B cell (primary cell): ENCODE results near the gene ARHGEF4. TPM values are rescaled to one million over a fixed set of nuclear protein-coding genes. Genes with fewer than 3 reads are reported as not detected.

Experiments
- ATAC-seq: fragments of 200-7000 bp; cut with Tn5 transposase; one replicate; pipeline ENCODE4 v1.10.0; 2021; ENCODE audit warnings: low read depth, mild to moderate bottlenecking, moderate number of reproducible peaks, moderate library complexity
- CTCF ChIA-PET: fragments of 350-600 bp; sonication (Branson Sonifier 250); formaldehyde crosslinking; loops from one replicate; lab custom pipeline; 2021; ENCODE audit warnings: antibody characterized with exemption, inconsistent platforms; lab: Charles Lee
- POLR2A ChIA-PET: fragments of 350-600 bp; sonication (Branson Sonifier 250); formaldehyde crosslinking; loops from one replicate; lab custom pipeline; 2021; ENCODE audit warnings: antibody characterized with exemption; lab: Charles Lee
- DNase-seq: peaks from one replicate; pipeline ENCODE4 v3.0.0; 2013
- H2AFZ ChIP-seq: 2 replicates; pipeline ENCODE4 v1.6.1; 2012; ENCODE audit warnings: mild to moderate bottlenecking, low read depth, low read length; ENCODE audit not compliant: insufficient read depth, poor library complexity, severe bottlenecking
- H3K27ac ChIP-seq, 2 donors: 1 replicate in 1 of 2; 2 replicates in 1 of 2; pipeline ENCODE4 v1.5.1; 2012 to 2013; ENCODE audit warnings: low read length in 2 of 2, mild to moderate bottlenecking in 2 of 2, moderate library complexity in 1 of 2
- H3K27me3 ChIP-seq, 4 experiments: fragments of 200-600 bp in 1 of 4; sonication (generic) in 1 of 4; replicated peaks in 1 of 4; 1 replicate in 2 of 4; 2 replicates in 2 of 4; pipeline versions ENCODE4 v1.6.1 to v1.7.0; 2013 to 2016; ENCODE audit warnings: low read length in 3 of 4, mild to moderate bottlenecking in 2 of 4, mixed read lengths in 1 of 4, moderate library complexity in 1 of 4; ENCODE audit not compliant: insufficient read depth in 4 of 4, control insufficient read depth in 3 of 4; ENCODE audit errors: control extremely low read depth in 1 of 4
- H3K36me3 ChIP-seq, 2 experiments: replicated peaks in 1 of 2; 1 replicate in 1 of 2; 2 replicates in 1 of 2; pipeline versions ENCODE4 v1.6.1 to v1.7.1; 2013; ENCODE audit warnings: low read length in 1 of 2; ENCODE audit not compliant: insufficient read depth in 2 of 2, control insufficient read depth in 1 of 2; ENCODE audit errors: control extremely low read depth in 1 of 2, extremely low read depth in 1 of 2
- H3K4me1 ChIP-seq, 2 donors: fragments of 200-600 bp in 1 of 2; sonication (generic) in 1 of 2; 1 replicate in 1 of 2; 2 replicates in 1 of 2; pipeline versions ENCODE4 v1.5.1 to v1.6.1; 2013 to 2017; ENCODE audit warnings: low read length in 2 of 2; ENCODE audit not compliant: control insufficient read depth in 2 of 2, insufficient read depth in 2 of 2
- H3K4me2 ChIP-seq: replicated peaks from 2 replicates; pipeline ENCODE3; 2012; ENCODE audit warnings: mild to moderate bottlenecking, low read depth, low read length; ENCODE audit not compliant: poor library complexity, severe bottlenecking
- H3K4me3 ChIP-seq, 5 experiments: fragments of 200-600 bp in 1 of 5; sonication (generic) in 1 of 5; 1 replicate in 3 of 5; 2 replicates in 2 of 5; pipeline versions ENCODE4 v1.5.1 to v1.7.0; 2011 to 2016; ENCODE audit warnings: low read length in 4 of 5, mild to moderate bottlenecking in 4 of 5, low read depth in 2 of 5, control low read depth in 1 of 5, moderate library complexity in 1 of 5; ENCODE audit not compliant: insufficient read depth in 1 of 5; ENCODE audit errors: control extremely low read depth in 1 of 5, extremely low read depth in 1 of 5
- H3K79me2 ChIP-seq: fragments of 200-600 bp; sonication (generic); one replicate; pipeline ENCODE4 v1.6.0; 2016; ENCODE audit warnings: low read length; ENCODE audit not compliant: control insufficient read depth, insufficient read depth
- H3K9ac ChIP-seq: fragments of 200-600 bp; sonication (generic); 2 replicates; pipeline ENCODE4 v1.6.1; 2017; ENCODE audit warnings: mild to moderate bottlenecking, low read length, moderate library complexity
- H3K9me3 ChIP-seq, 3 donors: one replicate each; pipeline versions ENCODE4 v1.6.1 to v1.7.1; 2013; ENCODE audit warnings: low read length in 2 of 3; ENCODE audit not compliant: control insufficient read depth in 2 of 3, insufficient read depth in 1 of 3; ENCODE audit errors: control extremely low read depth in 1 of 3
- H4K20me1 ChIP-seq: 2 replicates; pipeline ENCODE4 v1.6.0; 2012; ENCODE audit warnings: mild to moderate bottlenecking, low read length; ENCODE audit not compliant: insufficient read depth, control insufficient read depth, poor library complexity, severe bottlenecking
- H3K27ac Mint-ChIP-seq: one replicate; pipeline ENCODE4 v1.8.0; 2021; ENCODE audit warnings: mixed read lengths
- H3K27me3 Mint-ChIP-seq: one replicate; pipeline ENCODE4 v1.8.0; 2021; ENCODE audit warnings: mixed read lengths
- H3K4me1 Mint-ChIP-seq: one replicate; pipeline ENCODE4 v1.8.0; 2021; ENCODE audit warnings: mixed read lengths
- H3K4me3 Mint-ChIP-seq: one replicate; pipeline ENCODE4 v1.8.0; 2021; ENCODE audit warnings: mixed read lengths
- H3K9me3 Mint-ChIP-seq: one replicate; pipeline ENCODE4 v1.8.0; 2022; ENCODE audit warnings: mixed read lengths; ENCODE audit not compliant: insufficient read depth
- EZH2 ChIP-seq: IDR thresholded peaks from 2 replicates; pipeline ENCODE4 v1.6.1; 2012; ENCODE audit warnings: borderline replicate concordance, low read depth, mild to moderate bottlenecking, moderate library complexity, low read length; ENCODE audit not compliant: insufficient read depth, poor library complexity, severe bottlenecking
- WGBS: methylation state at CpG from one replicate; pipeline ENCODE4 v1.1.5; 2013; ENCODE audit warnings: missing lambda C conversion rate; ENCODE audit not compliant: insufficient coverage; 5-methylcytosine and 5-hydroxymethylcytosine counted together
- intact Hi-C: fragments of 100-400 bp; cut with micrococcal nuclease; formaldehyde crosslinking; loops from one replicate; pipeline ENCODE4 v1.10.0; 2022
- polyA plus RNA-seq: library from polyadenylated mRNA; depleted of rRNA; stranded (reverse); fragments of >200 nt; gene quantifications from 2 replicates; pipeline ENCODE4 v1.2.3, GENCODE V29; 2012
- total RNA-seq, 2 donors: library from RNA; stranded (reverse); fragments of 120-200 nt in 1 of 2; gene quantifications; 1 replicate in 1 of 2; 2 replicates in 1 of 2; pipeline versions ENCODE4 v1.2.3 to v1.2.4, GENCODE V29; 2013 to 2022
- TF ChIP-seq, protein P1 (sequence below): fragments of 200-600 bp; IDR thresholded peaks from one replicate; pipeline ENCODE4 v1.8.0; 2022; ENCODE audit warnings: antibody characterized with exemption, mild to moderate bottlenecking

Gene ARHGEF4
- total and polyA plus RNA-seq, 2 donors (not counting 1 experiment from before 2014, with no cell fraction given) = 2.1 TPM; not detected in 1

DNA sequence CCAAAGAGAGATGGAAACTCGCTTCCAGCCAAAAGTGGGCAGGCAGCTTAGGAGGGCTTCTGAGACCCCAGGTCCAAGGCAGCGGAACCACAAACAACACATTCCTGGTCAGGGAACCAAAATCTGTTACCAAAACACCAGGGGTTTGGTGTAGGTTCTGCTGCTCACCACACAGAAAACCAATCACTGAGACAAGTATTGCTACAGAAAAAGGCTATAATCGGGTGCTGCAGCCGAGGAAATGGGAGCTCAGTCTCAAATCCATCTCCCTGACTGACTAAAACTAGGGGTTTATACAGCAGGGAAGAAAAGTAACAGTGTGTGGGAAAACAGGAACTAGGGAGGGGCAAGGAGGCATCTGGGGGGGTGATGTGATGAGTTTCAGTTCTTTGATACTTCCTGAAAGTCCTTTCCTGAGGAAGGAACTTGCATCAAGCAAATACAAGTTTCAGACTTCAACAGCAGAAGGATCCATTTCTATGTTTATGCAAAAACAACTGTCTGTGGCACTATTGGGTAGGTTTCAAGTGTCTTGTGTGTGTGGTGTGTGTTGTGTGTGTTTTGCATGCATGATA is 148.6 kb downstream of the ARHGEF4 start:
- no peak overlapping the region for H3K9ac ChIP-seq
- no peaks in the 10 kb centered on the region for H4K20me1 ChIP-seq
- ChIA-PET POLR2A (no interaction called here), CTCF (interaction anchor here (0.7 kb wide), 1 partner anchor 186 kb away, joined by 4 read pairs; no protein-coding TSS in a partner anchor)
- no peak for TF ChIP-seq EZH2
- TF ChIP-seq, protein P1, sequence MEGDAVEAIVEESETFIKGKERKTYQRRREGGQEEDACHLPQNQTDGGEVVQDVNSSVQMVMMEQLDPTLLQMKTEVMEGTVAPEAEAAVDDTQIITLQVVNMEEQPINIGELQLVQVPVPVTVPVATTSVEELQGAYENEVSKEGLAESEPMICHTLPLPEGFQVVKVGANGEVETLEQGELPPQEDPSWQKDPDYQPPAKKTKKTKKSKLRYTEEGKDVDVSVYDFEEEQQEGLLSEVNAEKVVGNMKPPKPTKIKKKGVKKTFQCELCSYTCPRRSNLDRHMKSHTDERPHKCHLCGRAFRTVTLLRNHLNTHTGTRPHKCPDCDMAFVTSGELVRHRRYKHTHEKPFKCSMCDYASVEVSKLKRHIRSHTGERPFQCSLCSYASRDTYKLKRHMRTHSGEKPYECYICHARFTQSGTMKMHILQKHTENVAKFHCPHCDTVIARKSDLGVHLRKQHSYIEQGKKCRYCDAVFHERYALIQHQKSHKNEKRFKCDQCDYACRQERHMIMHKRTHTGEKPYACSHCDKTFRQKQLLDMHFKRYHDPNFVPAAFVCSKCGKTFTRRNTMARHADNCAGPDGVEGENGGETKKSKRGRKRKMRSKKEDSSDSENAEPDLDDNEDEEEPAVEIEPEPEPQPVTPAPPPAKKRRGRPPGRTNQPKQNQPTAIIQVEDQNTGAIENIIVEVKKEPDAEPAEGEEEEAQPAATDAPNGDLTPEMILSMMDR = no peak
- H3K27ac ChIP-seq = no peak overlapping the region
- Mint-ChIP-seq H3K4me3 (peak overlapping the region; percentile 44), H3K27ac (peak overlapping the region; percentile 5), H3K4me1 (peaks cover 14% of the 10 kb centered on the region), H3K9me3 (peaks cover 3% of the 10 kb centered on the region), H3K27me3 (no peaks in the 10 kb centered on the region)
- intact Hi-C loops = no loop called here
- peaks cover 7 to 13% of the 10 kb centered on the region in 2 donors for H3K4me1 ChIP-seq
- H3K79me2 ChIP-seq = no peaks in the 10 kb centered on the region
- peaks cover 0 to 10% (median 0%) of the 10 kb centered on the region in 3 donors for H3K9me3 ChIP-seq
- peak overlapping the region; percentile 6 for H3K4me2 ChIP-seq
- no peaks in the 10 kb centered on the region for H3K36me3 ChIP-seq
- no peak for ATAC-seq
- no peaks in the 10 kb centered on the region for H3K27me3 ChIP-seq
- WGBS = 100% methylated on average over 1 of the region's 4 CpGs
- no peak for DNase-seq
- H3K4me3 ChIP-seq = no peak overlapping the region
- peak overlapping the region; percentile 18 for H2AFZ ChIP-seq

DNA sequence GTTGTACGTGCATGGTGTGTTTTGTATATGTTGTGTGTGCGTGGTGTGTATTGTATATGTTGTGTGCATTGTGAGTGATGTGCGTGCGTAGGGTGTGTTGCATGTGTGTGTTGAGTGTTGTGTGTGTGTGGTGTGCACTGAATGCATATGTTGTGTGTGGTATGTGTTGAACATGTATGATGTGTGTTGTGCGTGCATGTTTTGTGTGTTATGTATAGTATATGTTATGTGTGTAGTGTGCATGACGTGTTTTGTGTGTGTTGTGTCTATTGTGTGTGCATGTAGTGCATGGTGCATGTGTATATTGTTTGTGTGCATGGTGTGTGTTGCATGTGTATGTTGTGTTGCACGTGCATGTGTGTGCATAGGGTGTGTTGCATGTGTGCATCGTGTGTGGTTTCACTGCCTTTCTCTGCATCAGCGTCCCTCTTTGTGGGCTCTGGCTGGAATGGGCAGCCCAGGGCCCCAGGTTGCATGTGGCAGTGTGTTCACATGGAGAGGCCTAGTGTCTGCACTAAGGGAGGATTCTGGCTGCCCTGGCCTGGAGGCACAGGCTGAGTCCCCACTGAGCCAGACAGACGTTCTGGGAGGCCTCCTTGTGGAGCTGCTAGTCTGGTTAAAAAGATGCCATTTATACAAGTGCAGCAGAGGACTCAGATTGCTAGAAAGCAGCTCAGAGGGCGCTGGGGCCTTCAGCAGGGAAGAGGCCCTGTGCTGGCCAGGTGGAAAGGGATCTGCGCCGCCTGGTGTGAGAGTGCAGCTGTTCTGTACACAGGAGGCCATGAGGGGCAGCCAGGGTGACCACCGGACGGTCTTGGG is 149.3 kb downstream of the ARHGEF4 start:
- ChIA-PET POLR2A (no interaction called here), CTCF (no interaction called here)
- ATAC-seq (no peak), DNase-seq (no peak)
- Histone ChIP-seq H3K36me3 (no peaks in the 10 kb centered on the region), H3K9ac (no peak overlapping the region), H3K79me2 (no peaks in the 10 kb centered on the region), H3K4me2 (peak overlapping the region; percentile 6), H2AFZ (no peak overlapping the region), H4K20me1 (no peaks in the 10 kb centered on the region), H3K4me3 (no peak overlapping the region), H3K9me3 (peaks cover 0 to 10% (median 0%) of the 10 kb centered on the region in 3 donors), H3K4me1 (peaks cover 7 to 13% of the 10 kb centered on the region in 2 donors), H3K27me3 (no peaks in the 10 kb centered on the region), H3K27ac (no peak overlapping the region)
- Mint-ChIP-seq H3K27me3 (no peaks in the 10 kb centered on the region), H3K27ac (peak overlapping the region; percentile 5), H3K4me3 (peak overlapping the region; percentile 44), H3K4me1 (peaks cover 14% of the 10 kb centered on the region), H3K9me3 (peaks cover 3% of the 10 kb centered on the region)
- intact Hi-C loops = no loop called here
- TF ChIP-seq EZH2 = no peak
- TF ChIP-seq, protein P1 = no peak
- WGBS = 92% methylated on average over 15 of the region's 15 CpGs
